Osteocyte (in vitro differentiated cells): ENCODE data around the gene ARHGAP6. TPM values are rescaled to one million over a fixed set of nuclear protein-coding genes. Genes with fewer than 3 reads are reported as not detected.

ENCODE experiments used
- DNase-seq: peaks from one replicate; pipeline ENCODE4 v3.0.0; 2021; ENCODE audit warnings: mixed read lengths; ENCODE audit not compliant: unreplicated experiment; ENCODE audit errors: extremely low spot score
- H3K27ac Mint-ChIP-seq: one replicate; pipeline ENCODE4 v1.8.0; 2021; ENCODE audit warnings: mild to moderate bottlenecking, mixed read lengths; ENCODE audit not compliant: unreplicated experiment
- H3K27me3 Mint-ChIP-seq: one replicate; pipeline ENCODE4 v1.8.0; 2021; ENCODE audit warnings: mixed read lengths; ENCODE audit not compliant: unreplicated experiment
- H3K36me3 Mint-ChIP-seq: one replicate; pipeline ENCODE4 v1.8.0; 2021; ENCODE audit warnings: mixed read lengths; ENCODE audit not compliant: unreplicated experiment
- H3K4me1 Mint-ChIP-seq: one replicate; pipeline ENCODE4 v1.8.0; 2021; ENCODE audit warnings: mixed read lengths; ENCODE audit not compliant: unreplicated experiment
- H3K4me3 Mint-ChIP-seq: one replicate; pipeline ENCODE4 v1.8.0; 2021; ENCODE audit warnings: mild to moderate bottlenecking, moderate library complexity, mixed read lengths; ENCODE audit not compliant: unreplicated experiment
- H3K9me3 Mint-ChIP-seq: one replicate; pipeline ENCODE4 v1.8.0; 2021; ENCODE audit warnings: mixed read lengths; ENCODE audit not compliant: unreplicated experiment
- CTCF ChIP-seq: fragments of 200-600 bp; sonication (generic); IDR thresholded peaks from 2 replicates; pipeline ENCODE4 v1.5.0; 2021; ENCODE audit warnings: antibody characterized with exemption, mild to moderate bottlenecking, moderate library complexity
- total RNA-seq: library from RNA; stranded (reverse); gene quantifications from 2 replicates; pipeline ENCODE4 v1.2.1, GENCODE V29; 2021

ARHGAP6 gene
- total RNA-seq, 1 donor from 2014 or later: 3.5 TPM

GRCh38 chrX:11108253-11108941 lies 557.3 kb downstream of the ARHGAP6 start:
- Mint-ChIP-seq H3K27ac (no peak overlapping the region), H3K4me1 (peaks cover 17% of the 10 kb centered on the region), H3K9me3 (peaks cover 8% of the 10 kb centered on the region)

GRCh38 chrX:11105080-11105479 lies 560.6 kb downstream of the ARHGAP6 start:
- Mint-ChIP-seq H3K4me3 (no peak overlapping the region), H3K9me3 (peaks cover 8% of the 10 kb centered on the region), H3K4me1 (peaks cover 7% of the 10 kb centered on the region), H3K27ac (no peak overlapping the region), H3K27me3 (no peaks in the 10 kb centered on the region), H3K36me3 (no peaks in the 10 kb centered on the region)
- TF ChIP-seq CTCF: no peak
- no peak for DNase-seq

More at GRCh38 chrX:11108253-11108941, 557.3 kb downstream of the ARHGAP6 start:
- no peaks in the 10 kb centered on the region for H3K36me3 Mint-ChIP-seq
- no peak overlapping the region for H3K4me3 Mint-ChIP-seq
- no peak for DNase-seq
- H3K27me3 Mint-ChIP-seq: no peaks in the 10 kb centered on the region
- no peak for TF ChIP-seq CTCF

- no peak for TF ChIP-seq CTCF
- peaks cover 8% of the 10 kb centered on the region for H3K9me3 Mint-ChIP-seq
- no peak overlapping the region for H3K27ac Mint-ChIP-seq
- no peaks in the 10 kb centered on the region for H3K27me3 Mint-ChIP-seq
- H3K4me3 Mint-ChIP-seq: no peak overlapping the region
- DNase-seq: no peak
- H3K36me3 Mint-ChIP-seq: no peaks in the 10 kb centered on the region
- peaks cover 8% of the 10 kb centered on the region for H3K4me1 Mint-ChIP-seq
Observed at GRCh38 chrX:11103751-11104150, 562.0 kb downstream of the ARHGAP6 start.

- TF ChIP-seq CTCF: no peak
- Mint-ChIP-seq H3K27ac (no peak overlapping the region), H3K27me3 (no peaks in the 10 kb centered on the region), H3K36me3 (no peaks in the 10 kb centered on the region), H3K4me3 (no peak overlapping the region), H3K4me1 (peaks cover 8% of the 10 kb centered on the region), H3K9me3 (peaks cover 8% of the 10 kb centered on the region)
- DNase-seq: no peak
Observed at GRCh38 chrX:11103006-11103405, 562.7 kb downstream of the ARHGAP6 start.

- H3K4me3 Mint-ChIP-seq: no peak overlapping the region
Observed at GRCh38 chrX:11100281-11101035, 565.3 kb downstream of the ARHGAP6 start.

More at GRCh38 chrX:11100281-11101035, 565.3 kb downstream of the ARHGAP6 start:
- Mint-ChIP-seq H3K36me3 (no peaks in the 10 kb centered on the region), H3K4me1 (peaks cover 8% of the 10 kb centered on the region), H3K9me3 (peaks cover 10% of the 10 kb centered on the region), H3K27me3 (no peaks in the 10 kb centered on the region), H3K27ac (peak overlapping the region; percentile 66)
- DNase-seq: no peak
- peak; percentile 61 for TF ChIP-seq CTCF
